GM18951 (cell line): ENCODE measurements around the gene CCDC178.

ENCODE experiments used
- POLR2A ChIP-seq: IDR thresholded peaks from 4 replicates; pipeline ENCODE4 v1.6.1; 2011; ENCODE audit warnings: mild to moderate bottlenecking; ENCODE audit not compliant: insufficient read length, insufficient read depth; ENCODE audit errors: extremely low read depth
- in situ Hi-C: fragments of 300-500 bp; cut with MboI; formaldehyde crosslinking; loops from one replicate; pipeline ENCODE4 v1.12.0; 2022; ENCODE audit warnings: low sequenced_read_pairs, mixed read lengths, inconsistent platforms; ENCODE audit not compliant: unreplicated experiment

Gene CCDC178

DNA sequence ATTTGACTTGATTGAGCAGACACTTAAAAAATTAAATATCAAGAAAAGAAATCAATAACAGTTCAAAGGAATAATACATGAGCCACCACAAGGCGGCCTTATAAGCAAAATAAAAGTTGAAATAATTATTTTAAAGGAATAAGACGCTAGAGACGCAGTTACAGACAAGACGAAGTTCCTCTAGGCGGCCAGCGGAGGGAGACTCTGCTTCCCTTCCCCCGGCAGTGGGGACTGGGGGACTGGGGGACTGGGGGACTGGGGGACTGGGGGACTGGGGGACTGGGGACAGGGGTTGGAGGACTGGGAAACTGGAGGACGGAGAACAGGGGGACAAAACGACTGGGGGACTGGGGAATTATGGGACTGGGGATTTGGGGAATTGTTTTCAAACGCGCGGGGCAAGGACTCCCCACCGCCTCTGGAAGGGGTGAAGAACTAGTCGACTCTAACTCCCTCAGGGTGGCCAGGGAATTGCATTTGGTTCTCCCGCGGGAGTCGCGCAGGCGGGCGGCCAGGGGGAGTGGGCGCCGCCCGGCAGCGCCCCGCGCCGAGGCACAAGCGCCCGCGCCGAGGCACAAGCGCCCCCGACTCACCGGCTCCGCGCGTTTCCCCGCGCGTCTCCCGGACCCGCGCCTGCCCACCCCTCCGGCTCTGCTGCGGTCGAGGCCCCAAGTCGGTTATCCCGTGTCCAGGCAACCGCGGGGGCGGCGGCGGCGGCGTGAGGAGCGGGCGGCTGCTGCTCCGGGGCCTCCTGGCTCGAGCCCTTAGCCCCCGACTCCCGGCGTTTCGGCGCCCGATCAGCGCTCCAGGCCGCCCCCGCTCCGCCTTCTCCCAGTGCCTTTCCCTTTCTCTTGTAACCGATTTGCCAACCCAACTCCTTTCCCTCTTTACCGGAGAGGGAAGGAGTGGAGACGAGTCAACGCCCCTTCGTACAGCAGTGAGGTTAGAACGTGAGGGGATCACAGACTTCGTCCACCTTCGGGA is at the start of gene CCDC178:
TSS of gene CCDC178 (minus strand) at position 662 of the 984 bp plus-strand sequence. CDS start 28,633 bp downstream, outside the sequence.
- no peak for TF ChIP-seq POLR2A
- in situ Hi-C loops, result no loop called here

DNA sequence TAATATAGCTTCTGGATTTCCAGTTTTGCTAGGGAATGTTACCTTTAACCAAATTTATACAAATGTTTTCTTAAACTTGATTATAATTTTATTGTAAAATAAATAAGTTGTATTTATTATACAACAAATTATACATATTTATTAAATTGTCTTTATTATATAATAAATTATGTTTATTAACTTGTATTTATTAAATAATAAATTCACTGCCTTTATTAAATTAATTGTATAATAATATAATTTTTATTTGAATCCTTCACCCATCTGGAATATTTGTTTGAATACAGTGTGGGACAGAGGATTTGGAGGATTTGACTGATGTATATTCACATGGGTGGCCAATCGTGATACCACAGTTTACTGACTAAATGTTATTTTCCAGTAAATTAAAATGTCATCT is 43.4 kb upstream of the CCDC178 start:
- no peak for TF ChIP-seq POLR2A
- in situ Hi-C loops, result no loop called here

DNA sequence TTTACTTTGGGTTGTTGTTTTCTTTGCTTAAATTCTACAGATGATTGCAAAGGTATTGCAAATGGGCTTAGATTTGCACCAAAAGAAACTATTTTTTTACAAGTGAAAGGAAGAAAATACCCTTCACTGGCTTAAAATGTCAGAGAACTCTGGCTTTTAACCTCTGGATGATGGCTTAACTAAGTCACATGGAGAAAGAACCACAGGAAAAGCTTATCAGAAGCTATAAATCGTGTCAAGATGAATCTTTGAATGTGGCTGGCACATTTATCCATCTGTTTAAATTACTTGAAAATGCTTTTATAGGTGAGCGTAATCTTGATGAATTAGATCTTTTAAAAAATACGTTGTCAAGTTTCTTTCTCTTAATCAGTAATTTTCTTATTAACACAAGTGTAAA is 32.0 kb upstream of the CCDC178 start:
- no peak for TF ChIP-seq POLR2A
- in situ Hi-C loops, result no loop called here

- TF ChIP-seq POLR2A, result no peak
- in situ Hi-C loops, result no loop called here
Measured at GRCh38 chr18:33470216-33470615, 29.7 kb upstream of the CCDC178 start.

DNA sequence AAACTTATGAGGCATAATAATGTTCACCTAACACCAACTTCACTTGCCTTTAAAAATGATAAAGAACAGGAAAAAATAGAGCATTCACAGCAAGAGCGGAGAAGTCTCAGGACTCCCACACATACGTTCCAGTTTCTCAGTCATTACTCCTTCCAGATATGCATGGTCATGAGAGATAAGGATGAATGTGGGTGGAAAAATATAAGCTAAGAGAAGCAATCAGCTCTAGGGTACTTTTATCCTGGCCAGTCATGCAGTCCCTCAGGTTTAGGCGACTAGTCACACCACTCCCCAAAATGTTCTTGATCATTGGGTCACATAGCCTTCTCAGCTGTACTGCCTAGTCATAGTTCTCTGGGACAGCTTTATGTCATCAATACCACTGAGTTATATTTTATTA is 29.2 kb upstream of the CCDC178 start:
- no peak for TF ChIP-seq POLR2A
- in situ Hi-C loops, result no loop called here

DNA sequence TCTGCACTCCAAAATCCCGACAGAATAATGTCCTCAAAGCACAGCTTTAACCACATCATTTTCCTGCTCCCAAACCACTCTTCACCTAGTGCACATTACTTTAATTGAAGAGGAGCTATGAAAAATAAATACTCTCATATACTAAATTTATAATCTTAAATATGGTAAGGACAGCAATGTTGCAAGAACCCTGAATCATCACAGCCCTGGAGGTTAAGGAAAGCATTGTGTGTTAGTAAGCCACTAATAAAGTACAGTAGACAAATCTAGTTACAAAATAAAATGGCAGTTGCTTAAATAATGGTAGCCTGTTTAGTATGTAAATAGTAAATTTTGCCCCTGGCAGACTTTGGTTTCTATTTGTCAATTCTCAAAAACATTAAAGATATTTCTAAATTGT is 27.0 kb upstream of the CCDC178 start:
- in situ Hi-C loops, result no loop called here
- no peak for TF ChIP-seq POLR2A

- TF ChIP-seq POLR2A, result no peak
- in situ Hi-C loops, result no loop called here
Measured at GRCh38 chr18:33466822-33467221, 26.3 kb upstream of the CCDC178 start.

DNA sequence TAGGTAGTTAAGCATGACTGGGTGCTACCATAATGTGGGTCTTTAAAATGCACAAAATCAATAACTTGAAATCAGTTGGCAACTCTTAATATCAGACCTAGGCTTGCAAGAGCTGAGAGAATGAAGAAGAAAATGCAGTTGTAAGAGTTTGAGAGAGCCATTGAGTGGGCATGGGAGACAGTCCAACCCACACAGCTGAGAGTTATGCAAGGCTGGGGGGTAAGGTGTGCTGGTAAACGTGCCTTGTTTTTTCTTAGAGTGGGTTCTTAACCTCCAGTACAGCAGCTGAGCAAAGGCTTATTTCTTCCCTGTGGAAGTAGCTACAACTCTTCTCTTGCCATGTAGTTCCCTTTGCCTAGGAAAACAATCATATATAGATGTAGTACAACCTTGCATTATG is 20.2 kb upstream of the CCDC178 start:
- no peak for TF ChIP-seq POLR2A
- in situ Hi-C loops, result no loop called here

DNA sequence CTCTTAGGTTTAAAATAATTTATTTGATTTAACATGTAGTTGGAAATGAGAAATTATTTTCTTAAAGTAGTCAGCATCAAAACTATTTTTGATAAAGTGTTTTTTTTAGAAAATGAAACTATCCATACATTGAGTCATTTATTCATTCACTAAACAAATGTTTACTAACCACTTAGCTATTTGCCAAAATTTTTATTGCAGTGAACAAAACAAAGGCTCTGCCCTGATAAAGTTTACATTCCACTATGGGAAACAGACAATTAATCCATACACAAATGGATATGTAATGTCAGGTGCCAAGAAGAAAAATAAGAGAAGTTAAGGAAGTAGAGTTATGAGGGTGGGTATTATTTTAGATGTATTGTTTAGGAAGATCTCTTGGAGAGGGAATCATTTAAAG is 19.1 kb upstream of the CCDC178 start:
- in situ Hi-C loops, result no loop called here
- no peak for TF ChIP-seq POLR2A

GRCh38 chr18:33446604-33447003 is 6.1 kb upstream of the CCDC178 start:
- in situ Hi-C loops, result no loop called here
- no peak for TF ChIP-seq POLR2A

DNA sequence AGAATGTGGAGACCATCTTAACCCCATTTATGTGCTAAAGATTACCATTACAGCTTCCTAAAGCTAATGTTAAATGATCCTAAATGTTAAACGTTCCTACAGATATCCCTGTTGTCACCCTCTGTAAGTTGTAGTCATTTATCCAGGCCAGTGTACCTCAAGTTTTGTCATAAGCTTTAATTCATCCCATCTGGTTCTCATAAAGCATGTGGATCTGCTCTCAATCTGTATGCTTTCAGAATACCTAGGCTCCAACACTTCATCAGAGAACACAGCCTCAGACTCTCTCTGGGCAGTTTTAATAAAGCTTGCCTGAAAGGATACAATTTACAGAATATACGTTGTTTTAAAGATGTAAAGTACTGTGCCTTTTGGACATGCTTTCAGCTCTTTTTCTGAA is 4.2 kb upstream of the CCDC178 start:
- in situ Hi-C loops, result no loop called here
- TF ChIP-seq POLR2A, result no peak

- in situ Hi-C loops, result no loop called here
- no peak for TF ChIP-seq POLR2A
Measured at GRCh38 chr18:33432857-33433256, 7.7 kb downstream of the CCDC178 start.

DNA sequence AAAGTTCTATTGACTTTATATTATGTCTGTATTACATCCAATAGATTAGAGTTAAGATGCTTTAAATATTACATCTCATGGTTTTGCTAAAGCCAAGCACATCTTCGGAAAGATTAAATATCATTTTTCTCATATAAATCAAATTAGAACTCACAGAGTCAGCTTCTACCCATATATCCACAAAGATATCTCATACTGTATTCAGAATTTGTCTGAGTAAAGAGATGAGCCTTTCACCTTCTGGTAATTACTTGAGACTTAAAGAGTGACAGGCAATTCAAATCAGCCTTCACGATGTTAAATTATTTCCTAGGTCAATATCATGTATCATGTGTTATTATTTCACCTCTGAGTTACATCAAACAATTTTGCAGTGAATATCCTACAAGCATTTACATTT is 13.0 kb downstream of the CCDC178 start:
- TF ChIP-seq POLR2A, result no peak
- in situ Hi-C loops, result no loop called here

DNA sequence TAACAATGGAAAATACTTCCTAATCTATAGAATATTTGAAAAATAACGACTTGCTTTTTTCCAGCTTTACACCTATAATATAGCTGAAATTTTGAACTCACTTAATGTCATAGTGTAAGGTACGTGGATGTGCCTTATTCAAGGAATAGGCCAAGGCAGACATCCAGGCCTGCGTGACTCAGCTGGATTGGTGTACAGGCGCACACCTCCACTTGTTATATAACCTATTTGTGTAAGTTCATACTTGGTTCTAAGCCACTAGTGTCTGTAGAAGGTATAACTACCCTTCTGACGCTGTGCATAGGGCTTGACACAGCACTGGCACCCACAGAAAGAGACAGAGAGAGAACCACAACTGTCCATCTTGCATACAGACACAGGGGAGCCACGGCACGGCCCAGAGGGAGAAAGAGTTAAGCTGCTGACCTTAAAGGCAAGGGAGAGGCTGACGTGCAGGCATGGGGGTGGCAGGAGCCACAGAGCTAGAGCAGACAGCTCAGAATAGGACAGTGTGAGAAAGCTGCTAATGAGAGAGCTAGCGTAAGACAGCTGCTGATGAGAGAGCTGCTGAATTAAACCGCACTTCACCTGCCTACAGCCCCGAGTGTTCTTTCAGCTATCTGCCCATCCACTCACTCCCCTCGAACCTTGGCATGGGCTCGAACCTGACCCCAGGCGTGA is 16.1 kb downstream of the CCDC178 start:
- no peak for TF ChIP-seq POLR2A
- in situ Hi-C loops, result no loop called here
